Prostate gland (tissue), 2 donors: ENCODE measurements around the gene BMPER.

Source experiments
- POLR2A ChIP-seq: fragments of 450-650 bp; IDR thresholded peaks from one replicate; pipeline ENCODE4 v1.6.1; 2016; ENCODE audit warnings: antibody characterized with exemption, mild to moderate bottlenecking
- TF ChIP-seq, protein P1 (sequence below), 4 experiments: fragments of 200-600 bp in 2 of 4; fragments of 450-650 bp in 2 of 4; sonication (generic) in 2 of 4; IDR thresholded peaks; 1 replicate in 3 of 4; 2 replicates in 1 of 4; pipeline ENCODE4 v1.5.1; 2016 to 2019; ENCODE audit warnings: antibody characterized with exemption in 4 of 4, mild to moderate bottlenecking in 2 of 4, moderate library complexity in 2 of 4

DNA sequence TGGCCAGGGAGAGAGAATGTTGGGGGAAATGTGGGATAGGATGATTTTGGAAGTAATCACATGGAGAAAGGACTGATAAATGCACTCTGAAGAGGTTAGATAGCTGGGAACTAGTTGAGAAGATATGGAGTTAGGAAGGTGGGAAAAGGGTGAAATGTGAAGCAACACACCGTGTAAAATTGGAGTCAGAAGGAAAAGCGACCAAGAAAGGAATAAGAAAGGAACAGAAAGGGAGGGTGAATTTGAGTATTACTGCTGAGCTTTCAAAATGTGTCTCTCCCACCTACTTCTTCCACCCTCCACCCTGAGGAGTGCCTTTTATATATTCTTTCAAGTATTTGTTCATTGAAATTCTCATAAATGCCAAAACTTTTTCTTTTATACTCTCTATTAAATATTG is 171.8 kb downstream of the BMPER start:
- no peak for TF ChIP-seq POLR2A
- TF ChIP-seq, protein P1, sequence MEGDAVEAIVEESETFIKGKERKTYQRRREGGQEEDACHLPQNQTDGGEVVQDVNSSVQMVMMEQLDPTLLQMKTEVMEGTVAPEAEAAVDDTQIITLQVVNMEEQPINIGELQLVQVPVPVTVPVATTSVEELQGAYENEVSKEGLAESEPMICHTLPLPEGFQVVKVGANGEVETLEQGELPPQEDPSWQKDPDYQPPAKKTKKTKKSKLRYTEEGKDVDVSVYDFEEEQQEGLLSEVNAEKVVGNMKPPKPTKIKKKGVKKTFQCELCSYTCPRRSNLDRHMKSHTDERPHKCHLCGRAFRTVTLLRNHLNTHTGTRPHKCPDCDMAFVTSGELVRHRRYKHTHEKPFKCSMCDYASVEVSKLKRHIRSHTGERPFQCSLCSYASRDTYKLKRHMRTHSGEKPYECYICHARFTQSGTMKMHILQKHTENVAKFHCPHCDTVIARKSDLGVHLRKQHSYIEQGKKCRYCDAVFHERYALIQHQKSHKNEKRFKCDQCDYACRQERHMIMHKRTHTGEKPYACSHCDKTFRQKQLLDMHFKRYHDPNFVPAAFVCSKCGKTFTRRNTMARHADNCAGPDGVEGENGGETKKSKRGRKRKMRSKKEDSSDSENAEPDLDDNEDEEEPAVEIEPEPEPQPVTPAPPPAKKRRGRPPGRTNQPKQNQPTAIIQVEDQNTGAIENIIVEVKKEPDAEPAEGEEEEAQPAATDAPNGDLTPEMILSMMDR (IDR thresholded peaks at IDR 0.05): no peak
